Suprapubic skin (tissue), 4 donors: ENCODE data around the gene PPP1R1C.

Experiments
- POLR2A ChIP-seq, 2 donors: fragments of 450-650 bp; IDR thresholded peaks; one replicate each; pipeline ENCODE4 v1.6.1; 2017; ENCODE audit warnings: antibody characterized with exemption in 2 of 2, mild to moderate bottlenecking in 2 of 2, moderate library complexity in 2 of 2
- POLR2AphosphoS5 ChIP-seq, 3 donors: sonication (generic); formaldehyde crosslinking; IDR thresholded peaks; one replicate each; pipeline ENCODE4 v1.6.1; 2017; ENCODE audit warnings: antibody characterized with exemption in 3 of 3
- TF ChIP-seq, protein P1 (sequence below), 2 donors: fragments of 200-600 bp in 1 of 2; fragments of 450-650 bp in 1 of 2; sonication (generic) in 1 of 2; IDR thresholded peaks; one replicate each; pipeline ENCODE4 v1.5.1; 2016 to 2019; ENCODE audit warnings: antibody characterized with exemption in 2 of 2, mild to moderate bottlenecking in 1 of 2, moderate library complexity in 1 of 2

DNA sequence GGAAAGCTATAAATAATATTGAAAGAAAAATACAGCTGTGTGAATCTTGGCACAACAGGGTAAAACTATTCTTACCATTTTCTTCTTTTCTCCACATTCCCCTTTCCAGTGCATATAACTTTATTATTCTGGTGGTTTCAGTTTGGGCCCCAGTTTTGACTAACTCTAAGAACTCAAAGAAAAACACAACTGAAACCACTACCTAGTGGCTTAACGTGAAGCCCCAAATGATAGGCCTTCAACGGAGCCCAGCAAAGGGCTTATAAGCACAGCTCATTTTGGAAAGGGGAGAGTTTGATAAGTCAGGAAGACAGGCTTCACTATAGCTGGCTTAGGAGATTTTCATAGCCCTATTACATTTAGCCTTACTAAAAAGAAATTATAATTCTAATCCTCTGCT, 62.4 kb downstream of the PPP1R1C start:
- TF ChIP-seq, protein P1, sequence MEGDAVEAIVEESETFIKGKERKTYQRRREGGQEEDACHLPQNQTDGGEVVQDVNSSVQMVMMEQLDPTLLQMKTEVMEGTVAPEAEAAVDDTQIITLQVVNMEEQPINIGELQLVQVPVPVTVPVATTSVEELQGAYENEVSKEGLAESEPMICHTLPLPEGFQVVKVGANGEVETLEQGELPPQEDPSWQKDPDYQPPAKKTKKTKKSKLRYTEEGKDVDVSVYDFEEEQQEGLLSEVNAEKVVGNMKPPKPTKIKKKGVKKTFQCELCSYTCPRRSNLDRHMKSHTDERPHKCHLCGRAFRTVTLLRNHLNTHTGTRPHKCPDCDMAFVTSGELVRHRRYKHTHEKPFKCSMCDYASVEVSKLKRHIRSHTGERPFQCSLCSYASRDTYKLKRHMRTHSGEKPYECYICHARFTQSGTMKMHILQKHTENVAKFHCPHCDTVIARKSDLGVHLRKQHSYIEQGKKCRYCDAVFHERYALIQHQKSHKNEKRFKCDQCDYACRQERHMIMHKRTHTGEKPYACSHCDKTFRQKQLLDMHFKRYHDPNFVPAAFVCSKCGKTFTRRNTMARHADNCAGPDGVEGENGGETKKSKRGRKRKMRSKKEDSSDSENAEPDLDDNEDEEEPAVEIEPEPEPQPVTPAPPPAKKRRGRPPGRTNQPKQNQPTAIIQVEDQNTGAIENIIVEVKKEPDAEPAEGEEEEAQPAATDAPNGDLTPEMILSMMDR (IDR thresholded peaks at IDR 0.05), result no peak
- TF ChIP-seq POLR2AphosphoS5 (IDR thresholded peaks at IDR 0.05) (no peak), POLR2A (IDR thresholded peaks at IDR 0.05) (no peak)
